ENCODE results near the gene CYP19A1. TPM values are rescaled to one million over a fixed set of nuclear protein-coding genes. Genes with fewer than 3 reads are reported as not detected.

The CYP19A1 gene
- polyA plus RNA-seq, 1 of the 3 experiments (the other 2 are of a cell fraction), result 0.03 TPM

DNA sequence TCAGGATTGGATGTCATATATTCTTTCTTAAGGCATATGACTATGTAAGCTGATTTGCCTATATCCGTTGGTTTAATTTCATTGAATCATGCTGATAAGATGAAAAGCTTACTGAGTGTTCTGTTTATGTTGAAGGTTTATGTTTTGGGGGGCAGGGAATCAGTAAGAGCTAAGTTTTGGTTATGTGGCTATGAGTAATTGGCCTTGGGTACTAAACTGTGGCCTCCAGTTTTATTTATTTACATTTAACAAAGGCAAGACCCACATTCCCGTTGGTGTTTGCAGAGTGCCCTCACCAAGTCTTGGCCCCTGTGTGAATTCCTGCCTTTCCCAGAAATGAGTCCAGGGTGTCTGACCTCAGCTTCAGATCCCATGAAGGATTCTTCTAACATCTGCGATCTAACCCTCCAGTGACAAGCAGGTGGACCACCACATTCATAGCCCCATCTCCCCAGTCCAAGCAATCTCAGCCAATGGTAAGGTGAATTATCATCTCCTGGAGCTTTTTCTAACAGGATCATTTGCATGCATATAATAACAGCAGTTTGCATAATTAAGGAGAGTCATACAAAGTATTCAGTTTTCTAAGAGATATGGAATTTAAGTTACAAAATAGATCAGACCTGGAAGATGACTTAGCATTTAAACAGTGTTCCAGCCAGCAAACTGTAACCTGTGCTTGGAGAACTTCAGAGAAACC lies 30.5 kb upstream of the CYP19A1 start:
- H3K9ac ChIP-seq, result no peak overlapping the region
- no peaks in the 10 kb centered on the region; the same call in 1 of the 2 replicates for H3K27me3 ChIP-seq (ENCODE audit: insufficient read depth)
- no peak overlapping the region for H3K4me2 ChIP-seq
- no peaks in the 10 kb centered on the region for H3F3A ChIP-seq (replicated peaks; ENCODE audit: insufficient read depth)
- DNase-seq, result no peak
- no peaks in the 10 kb centered on the region for H3K79me2 ChIP-seq (ENCODE audit: insufficient read depth)
- no peaks in the 10 kb centered on the region for H3K36me3 ChIP-seq (replicated peaks in 1 of 2; ENCODE audit: control insufficient read depth in 1 of 2, insufficient read depth in 2 of 2, low read length in 1 of 2)
- ChIA-PET POLR2A (no interaction called here), CTCF (interaction anchor here (0.8 to 2.7 kb wide), 8 partner anchors 10 to 206 kb away, joined by 3 to 14 read pairs (median 4); no protein-coding TSS in a partner anchor)
- H2AFZ ChIP-seq (ENCODE audit: low read depth), result no peak overlapping the region
- H3K9me3 ChIP-seq, result no peaks in the 10 kb centered on the region
- no peaks in the 10 kb centered on the region for H3K9me2 ChIP-seq
- H3K4me1 ChIP-seq (ENCODE audit: control insufficient read depth in 1 of 2, insufficient read depth in 2 of 2, low read depth in 1 of 2, low read length in 1 of 2), result peaks cover 0 to 13% of the 10 kb centered on the region in 2 experiments; a peak in 2 of 4 replicates
- TF ChIP-seq, protein P1, sequence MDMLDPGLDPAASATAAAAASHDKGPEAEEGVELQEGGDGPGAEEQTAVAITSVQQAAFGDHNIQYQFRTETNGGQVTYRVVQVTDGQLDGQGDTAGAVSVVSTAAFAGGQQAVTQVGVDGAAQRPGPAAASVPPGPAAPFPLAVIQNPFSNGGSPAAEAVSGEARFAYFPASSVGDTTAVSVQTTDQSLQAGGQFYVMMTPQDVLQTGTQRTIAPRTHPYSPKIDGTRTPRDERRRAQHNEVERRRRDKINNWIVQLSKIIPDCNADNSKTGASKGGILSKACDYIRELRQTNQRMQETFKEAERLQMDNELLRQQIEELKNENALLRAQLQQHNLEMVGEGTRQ (IDR thresholded peaks at IDR 0.05; ENCODE audit: borderline replicate concordance, low read depth, low read length), result no peak
- no peak for TF ChIP-seq TAF1 (IDR thresholded peaks at IDR 0.05; ENCODE audit: borderline replicate concordance, low read depth, low read length)
- TF ChIP-seq RAD21 (IDR thresholded peaks at IDR 0.05; ENCODE audit: low read length), result no peak
- TF ChIP-seq, protein P2, sequence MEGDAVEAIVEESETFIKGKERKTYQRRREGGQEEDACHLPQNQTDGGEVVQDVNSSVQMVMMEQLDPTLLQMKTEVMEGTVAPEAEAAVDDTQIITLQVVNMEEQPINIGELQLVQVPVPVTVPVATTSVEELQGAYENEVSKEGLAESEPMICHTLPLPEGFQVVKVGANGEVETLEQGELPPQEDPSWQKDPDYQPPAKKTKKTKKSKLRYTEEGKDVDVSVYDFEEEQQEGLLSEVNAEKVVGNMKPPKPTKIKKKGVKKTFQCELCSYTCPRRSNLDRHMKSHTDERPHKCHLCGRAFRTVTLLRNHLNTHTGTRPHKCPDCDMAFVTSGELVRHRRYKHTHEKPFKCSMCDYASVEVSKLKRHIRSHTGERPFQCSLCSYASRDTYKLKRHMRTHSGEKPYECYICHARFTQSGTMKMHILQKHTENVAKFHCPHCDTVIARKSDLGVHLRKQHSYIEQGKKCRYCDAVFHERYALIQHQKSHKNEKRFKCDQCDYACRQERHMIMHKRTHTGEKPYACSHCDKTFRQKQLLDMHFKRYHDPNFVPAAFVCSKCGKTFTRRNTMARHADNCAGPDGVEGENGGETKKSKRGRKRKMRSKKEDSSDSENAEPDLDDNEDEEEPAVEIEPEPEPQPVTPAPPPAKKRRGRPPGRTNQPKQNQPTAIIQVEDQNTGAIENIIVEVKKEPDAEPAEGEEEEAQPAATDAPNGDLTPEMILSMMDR (IDR thresholded peaks at IDR 0.05), result no peak
- TF ChIP-seq, protein P3, sequence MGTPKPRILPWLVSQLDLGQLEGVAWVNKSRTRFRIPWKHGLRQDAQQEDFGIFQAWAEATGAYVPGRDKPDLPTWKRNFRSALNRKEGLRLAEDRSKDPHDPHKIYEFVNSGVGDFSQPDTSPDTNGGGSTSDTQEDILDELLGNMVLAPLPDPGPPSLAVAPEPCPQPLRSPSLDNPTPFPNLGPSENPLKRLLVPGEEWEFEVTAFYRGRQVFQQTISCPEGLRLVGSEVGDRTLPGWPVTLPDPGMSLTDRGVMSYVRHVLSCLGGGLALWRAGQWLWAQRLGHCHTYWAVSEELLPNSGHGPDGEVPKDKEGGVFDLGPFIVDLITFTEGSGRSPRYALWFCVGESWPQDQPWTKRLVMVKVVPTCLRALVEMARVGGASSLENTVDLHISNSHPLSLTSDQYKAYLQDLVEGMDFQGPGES (IDR thresholded peaks at IDR 0.05; ENCODE audit: low read depth, low read length), result no peak
- no peak for TF ChIP-seq YY1 (IDR thresholded peaks at IDR 0.05; ENCODE audit: low read depth)
- TF ChIP-seq RXRA (IDR thresholded peaks at IDR 0.05; ENCODE audit: borderline replicate concordance, low read depth), result no peak
- TF ChIP-seq GABPA (IDR thresholded peaks at IDR 0.05; ENCODE audit: low read depth), result no peak
- H3K27ac ChIP-seq (ENCODE audit: low read depth in 2 of 2, low read length in 1 of 2), result no peak overlapping the region
- WGBS (ENCODE audit: low lambda C conversion rate), result 38% methylated on average over 3 of the region's 3 CpGs
- H3K4me3 ChIP-seq (ENCODE audit: low read depth in 2 of 2, low read length in 1 of 2), result no peak overlapping the region
- H4K20me1 ChIP-seq (ENCODE audit: insufficient read depth), result no peaks in the 10 kb centered on the region

DNA sequence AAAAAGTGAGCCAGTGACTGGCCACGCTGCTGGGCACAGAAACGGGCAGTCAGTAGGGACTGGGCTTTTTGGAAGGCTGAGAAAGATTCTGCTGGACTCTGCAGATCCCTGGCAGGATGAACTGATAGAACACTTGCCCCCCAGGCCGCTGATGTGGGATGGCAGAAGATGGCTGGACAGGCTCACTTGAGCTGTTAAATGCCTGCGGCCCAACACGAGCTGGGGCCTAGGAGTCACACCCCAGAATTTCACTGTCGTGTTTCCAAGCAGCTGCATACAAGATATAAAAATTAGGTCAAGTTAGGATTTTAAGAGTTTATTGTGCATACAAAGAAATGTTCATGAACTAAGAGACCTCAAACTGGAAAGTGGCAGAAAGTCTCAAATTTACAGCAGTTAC lies 29.9 kb upstream of the CYP19A1 start:
- Histone ChIP-seq H3F3A (replicated peaks; ENCODE audit: insufficient read depth) (no peaks in the 10 kb centered on the region), H3K9me3 (no peaks in the 10 kb centered on the region), H3K36me3 (replicated peaks in 1 of 2; ENCODE audit: control insufficient read depth in 1 of 2, insufficient read depth in 2 of 2, low read length in 1 of 2) (no peaks in the 10 kb centered on the region), H3K4me3 (ENCODE audit: low read depth in 2 of 2, low read length in 1 of 2) (no peak overlapping the region), H3K9ac (no peak overlapping the region), H3K79me2 (ENCODE audit: insufficient read depth) (no peaks in the 10 kb centered on the region), H3K4me2 (no peak overlapping the region), H3K27me3 (ENCODE audit: insufficient read depth) (no peaks in the 10 kb centered on the region; the same call in 1 of the 2 replicates), H3K9me2 (no peaks in the 10 kb centered on the region), H3K4me1 (ENCODE audit: control insufficient read depth in 1 of 2, insufficient read depth in 2 of 2, low read depth in 1 of 2, low read length in 1 of 2) (peaks cover 0 to 8% of the 10 kb centered on the region in 2 experiments; a peak in 2 of 4 replicates), H3K27ac (ENCODE audit: low read depth in 2 of 2, low read length in 1 of 2) (no peak overlapping the region), H2AFZ (ENCODE audit: low read depth) (no peak overlapping the region), H4K20me1 (ENCODE audit: insufficient read depth) (no peaks in the 10 kb centered on the region)
- CTCF ChIA-PET, result interaction anchor here (0.8 to 2.7 kb wide), 6 partner anchors 11 to 205 kb away, joined by 3 to 14 read pairs (median 4); no protein-coding TSS in a partner anchor
- WGBS (ENCODE audit: low lambda C conversion rate), result 41% methylated on average over 6 of the region's 6 CpGs
- no peak for DNase-seq
- POLR2A ChIA-PET, result no interaction called here
- TF ChIP-seq, protein P4, sequence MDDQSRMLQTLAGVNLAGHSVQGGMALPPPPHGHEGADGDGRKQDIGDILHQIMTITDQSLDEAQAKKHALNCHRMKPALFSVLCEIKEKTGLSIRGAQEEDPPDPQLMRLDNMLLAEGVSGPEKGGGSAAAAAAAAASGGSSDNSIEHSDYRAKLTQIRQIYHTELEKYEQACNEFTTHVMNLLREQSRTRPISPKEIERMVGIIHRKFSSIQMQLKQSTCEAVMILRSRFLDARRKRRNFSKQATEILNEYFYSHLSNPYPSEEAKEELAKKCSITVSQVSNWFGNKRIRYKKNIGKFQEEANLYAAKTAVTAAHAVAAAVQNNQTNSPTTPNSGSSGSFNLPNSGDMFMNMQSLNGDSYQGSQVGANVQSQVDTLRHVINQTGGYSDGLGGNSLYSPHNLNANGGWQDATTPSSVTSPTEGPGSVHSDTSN (IDR thresholded peaks at IDR 0.05), result no peak
- no peak for TF ChIP-seq GABPA (IDR thresholded peaks at IDR 0.05; ENCODE audit: low read depth)
- TF ChIP-seq EZH2phosphoT487 (IDR thresholded peaks at IDR 0.05; ENCODE audit: borderline replicate concordance, low read depth), result no peak
- no peak for TF ChIP-seq FOXM1 (IDR thresholded peaks at IDR 0.05; ENCODE audit: low read depth)
- TF ChIP-seq, protein P5, sequence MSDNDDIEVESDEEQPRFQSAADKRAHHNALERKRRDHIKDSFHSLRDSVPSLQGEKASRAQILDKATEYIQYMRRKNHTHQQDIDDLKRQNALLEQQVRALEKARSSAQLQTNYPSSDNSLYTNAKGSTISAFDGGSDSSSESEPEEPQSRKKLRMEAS (IDR thresholded peaks at IDR 0.05; ENCODE audit: low read depth), result no peak
- no peak for TF ChIP-seq ELF1 (IDR thresholded peaks at IDR 0.05)
- no peak for TF ChIP-seq FOSL2 (IDR thresholded peaks at IDR 0.05; ENCODE audit: borderline replicate concordance, low read depth)
- TF ChIP-seq YY1 (IDR thresholded peaks at IDR 0.05; ENCODE audit: low read depth), result no peak
- TF ChIP-seq, protein P1 (IDR thresholded peaks at IDR 0.05; ENCODE audit: borderline replicate concordance, low read depth, low read length), result no peak
- no peak for TF ChIP-seq RFX5 (IDR thresholded peaks at IDR 0.05; ENCODE audit: low read length)
- TF ChIP-seq TEAD4 (IDR thresholded peaks at IDR 0.05; ENCODE audit: borderline replicate concordance, insufficient read depth), result no peak
- no peak for TF ChIP-seq EP300 (IDR thresholded peaks at IDR 0.05; ENCODE audit: borderline replicate concordance in 1 of 2, low read depth in 1 of 2, low read length in 1 of 2)
- TF ChIP-seq CHD2 (IDR thresholded peaks at IDR 0.05; ENCODE audit: low read length, partially characterized antibody), result no peak
- TF ChIP-seq SMC3 (IDR thresholded peaks at IDR 0.05; ENCODE audit: low read depth, low read length), result no peak
- TF ChIP-seq NRF1 (IDR thresholded peaks at IDR 0.05; ENCODE audit: low read depth, low read length), result no peak
- no peak for TF ChIP-seq POLR2AphosphoS5 (IDR thresholded peaks at IDR 0.05; ENCODE audit: low read depth, low read length)

All from SK-N-SH (cell line).